GM19395 (cell line): ENCODE data around the gene POMGNT1.

Experiments used
- ATAC-seq: cut with Tn5 transposase; IDR thresholded peaks from one replicate; pipeline ENCODE4 v1.9.1; 2021; ENCODE audit warnings: mild to moderate bottlenecking, moderate library complexity; ENCODE audit not compliant: unreplicated experiment

The POMGNT1 gene

DNA sequence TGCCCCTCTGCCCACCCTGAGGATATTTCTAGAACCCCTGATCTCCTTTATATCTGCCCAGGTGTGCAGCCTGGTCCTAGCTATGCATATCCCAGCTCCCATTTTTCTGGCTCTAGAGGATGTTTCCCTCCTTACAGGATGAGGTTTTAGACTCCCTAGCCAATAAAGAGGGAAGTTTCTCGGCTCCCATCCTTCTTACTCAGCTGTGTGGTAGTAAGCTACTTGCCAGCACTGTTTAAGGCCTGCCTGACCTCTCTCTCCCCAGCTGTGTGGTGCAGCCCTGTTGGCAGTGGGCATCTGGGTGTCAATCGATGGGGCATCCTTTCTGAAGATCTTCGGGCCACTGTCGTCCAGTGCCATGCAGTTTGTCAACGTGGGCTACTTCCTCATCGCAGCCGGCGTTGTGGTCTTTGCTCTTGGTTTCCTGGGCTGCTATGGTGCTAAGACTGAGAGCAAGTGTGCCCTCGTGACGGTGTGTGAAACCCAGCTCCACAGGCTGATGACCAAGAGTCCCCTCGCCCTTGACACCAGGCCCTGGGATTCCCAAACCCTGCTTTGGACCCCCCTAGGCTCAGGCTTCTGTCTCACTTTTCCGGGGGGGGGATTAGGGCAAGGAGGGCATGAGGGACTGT lies 14.2 kb downstream of the POMGNT1 start:
- no peak for ATAC-seq

DNA sequence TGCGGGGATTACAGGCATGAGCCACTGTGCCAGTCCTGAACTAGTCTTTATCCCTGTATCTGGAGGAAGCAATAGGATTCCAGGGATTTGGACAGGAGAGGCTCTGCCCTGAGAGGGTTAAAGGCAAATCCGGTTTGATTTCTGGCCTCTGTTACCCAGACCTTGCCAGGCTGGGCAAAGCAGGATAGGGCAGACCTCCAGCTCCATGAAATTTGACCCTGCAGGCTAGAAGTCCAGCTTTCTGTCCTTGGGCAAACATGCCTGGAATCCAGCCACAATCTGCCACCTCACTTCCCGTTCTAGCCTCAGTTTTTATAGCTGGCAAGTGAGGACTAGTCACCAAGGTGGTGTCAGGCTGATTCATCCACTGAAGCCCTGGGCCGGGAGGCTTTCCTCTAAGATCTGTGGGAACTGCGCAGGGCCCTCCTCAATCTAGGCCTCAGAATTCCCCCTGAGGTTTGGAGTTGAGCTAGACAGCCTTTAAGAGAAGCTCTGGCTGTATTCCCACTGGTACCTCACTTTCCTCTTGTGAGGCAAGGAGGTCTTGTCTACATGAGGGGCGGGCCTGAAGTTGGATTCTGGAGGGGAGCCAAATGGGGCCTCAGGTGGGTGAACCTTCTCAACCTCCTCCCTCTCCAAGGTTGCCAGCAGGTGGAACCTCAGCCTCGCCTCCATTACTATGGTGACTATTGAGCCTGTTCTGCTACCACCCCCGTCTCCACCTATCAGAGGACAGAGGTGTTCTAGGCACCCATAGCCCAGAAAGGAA lies 15.0 kb downstream of the POMGNT1 start:
- ATAC-seq, result no peak

DNA sequence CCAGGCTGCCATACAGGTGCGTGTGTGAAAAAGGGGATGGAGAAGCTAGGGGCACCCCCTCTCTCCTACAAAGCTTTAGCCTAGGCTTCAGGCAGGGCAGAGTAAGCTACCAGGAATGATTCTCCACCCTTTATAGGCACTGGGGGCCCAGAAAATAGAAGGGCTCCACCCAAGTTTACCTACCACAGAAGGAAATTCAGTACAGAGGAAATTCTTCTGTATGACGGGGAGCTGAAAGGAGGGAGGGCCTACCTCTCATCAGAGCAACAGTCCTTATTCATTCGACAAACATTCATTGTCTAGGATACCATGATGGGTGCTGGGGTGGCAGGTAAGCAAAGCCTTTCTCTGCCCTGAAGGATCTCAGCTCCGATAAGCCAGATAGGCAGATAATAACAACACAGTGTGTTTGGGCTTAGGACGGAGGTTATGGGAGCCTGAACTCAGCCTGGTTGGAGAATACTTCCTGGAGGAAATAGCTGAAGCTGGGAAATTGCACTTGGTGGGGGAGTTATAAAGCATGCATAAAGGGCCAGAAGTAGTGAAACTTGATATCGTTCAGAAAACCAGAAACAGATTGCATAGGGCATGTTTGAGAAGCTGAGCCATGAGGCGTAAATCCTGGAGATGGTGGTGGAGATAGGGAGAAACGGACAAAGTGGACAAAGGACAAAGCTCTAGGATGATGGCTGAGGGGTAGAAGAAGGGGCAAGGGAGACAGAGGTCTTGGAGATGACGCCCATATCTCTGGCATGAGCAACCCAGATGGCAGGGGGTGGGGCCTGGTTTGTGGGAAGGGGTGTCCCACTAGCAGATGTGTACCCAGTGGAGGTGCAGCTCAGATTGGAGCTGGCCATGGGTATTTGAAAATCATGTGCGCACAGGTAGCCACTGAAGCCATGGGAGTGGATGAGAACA lies 16.6 kb downstream of the POMGNT1 start:
- ATAC-seq, result no peak

DNA sequence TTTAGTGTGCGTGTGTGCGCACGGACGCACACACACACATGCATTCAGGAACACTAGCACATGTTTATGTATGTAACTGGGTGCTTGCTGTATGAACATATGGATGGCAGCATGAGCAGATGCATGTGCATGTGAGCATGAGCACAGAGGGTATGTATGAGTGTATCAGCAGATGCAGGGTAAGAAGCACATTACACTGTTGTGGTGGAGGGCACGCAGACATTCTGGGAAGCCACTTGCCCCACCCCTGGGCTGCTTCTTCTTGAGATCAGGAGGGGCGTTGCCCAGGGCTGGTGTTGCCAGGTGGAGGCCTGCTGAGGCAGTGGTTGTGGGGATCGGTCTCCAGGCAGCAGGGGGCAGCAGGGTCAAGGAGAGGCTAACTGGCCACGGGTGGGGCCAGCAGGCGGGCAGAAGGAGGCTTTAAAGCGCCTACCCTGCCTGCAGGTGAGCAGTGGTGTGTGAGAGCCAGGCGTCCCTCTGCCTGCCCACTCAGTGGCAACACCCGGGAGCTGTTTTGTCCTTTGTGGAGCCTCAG lies 18.1 kb downstream of the POMGNT1 start:
- no peak for ATAC-seq

DNA sequence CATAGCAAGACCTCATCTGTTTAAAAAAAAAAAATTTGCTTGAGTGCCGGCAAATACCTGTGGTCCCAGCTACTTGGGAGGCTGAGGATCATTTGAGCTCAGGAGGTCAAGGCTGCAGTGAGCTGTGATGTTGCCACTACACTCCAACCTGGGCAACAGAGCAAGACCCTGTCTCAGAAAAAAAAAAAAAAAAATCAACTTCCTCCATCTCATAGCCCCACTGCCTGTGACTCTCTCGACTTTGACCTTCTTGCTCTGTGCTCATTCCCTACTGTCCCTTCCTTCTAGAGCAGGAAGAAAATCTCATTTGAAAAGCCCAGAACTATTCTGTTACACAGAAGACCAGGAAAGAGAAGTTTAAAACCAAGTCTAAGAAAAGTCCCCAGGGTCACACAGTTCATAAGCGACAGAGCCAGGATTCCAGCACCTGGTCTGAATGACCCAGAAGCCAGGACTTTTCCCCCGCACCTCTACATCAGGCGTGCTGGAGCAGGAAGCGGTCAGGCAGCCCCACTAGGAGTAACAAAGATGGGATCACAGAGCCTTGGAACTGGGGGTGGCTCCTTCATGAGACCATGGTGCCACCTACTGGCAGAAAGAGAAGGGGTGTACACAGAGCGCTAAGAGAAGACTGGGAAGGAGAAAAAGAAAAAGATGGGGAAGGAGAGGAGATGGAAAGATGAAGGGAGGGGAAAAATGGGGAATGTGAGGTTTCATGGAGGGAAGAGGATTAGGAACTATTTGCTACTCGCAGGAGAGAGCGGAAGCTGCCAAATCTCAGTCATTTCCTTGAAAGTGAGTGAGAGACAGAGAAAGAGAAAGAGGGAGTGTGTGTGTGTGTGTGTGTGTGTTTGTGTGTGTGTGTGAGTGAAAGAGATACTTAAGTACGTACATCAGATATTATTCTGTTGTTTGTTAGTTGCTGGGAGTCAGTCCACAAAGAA lies 18.8 kb downstream of the POMGNT1 start:
- no peak for ATAC-seq

DNA sequence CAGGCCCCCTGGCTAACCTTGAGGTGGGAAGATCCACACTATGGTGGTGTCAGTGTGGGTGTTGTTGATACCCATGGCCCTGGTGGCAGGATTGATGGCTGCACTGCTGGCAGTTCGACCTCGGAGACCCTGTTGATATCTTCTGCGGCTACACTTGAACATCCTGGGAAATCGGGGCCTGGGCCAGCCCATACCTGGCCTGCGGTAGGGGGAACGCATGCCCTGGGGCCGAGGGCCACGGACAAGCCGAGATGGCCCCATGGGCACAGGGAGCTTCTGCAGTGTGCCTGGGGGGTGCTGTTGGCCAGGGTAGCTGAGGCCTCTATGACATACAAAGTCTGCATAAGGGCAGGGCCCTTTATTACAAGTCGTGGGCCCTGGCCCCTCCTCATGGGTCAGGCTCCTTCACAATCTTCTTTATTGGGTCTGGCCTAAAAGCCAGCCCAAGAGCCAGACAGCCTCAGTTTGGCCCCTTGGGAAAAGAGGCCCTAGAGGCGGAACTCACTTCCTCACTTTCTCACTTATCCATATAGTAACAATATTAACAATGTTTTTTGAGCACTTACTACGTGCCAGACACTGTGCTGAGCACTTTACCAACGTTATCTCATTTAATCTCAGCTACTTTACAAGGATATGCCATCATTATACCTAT lies 21.9 kb downstream of the POMGNT1 start, which contains the start of gene P3R3URF:
TSS of gene P3R3URF (minus strand) at position 278 of the 655 bp plus-strand sequence. CDS start at position 261, 17 bp downstream.
- ATAC-seq, result no peak

DNA sequence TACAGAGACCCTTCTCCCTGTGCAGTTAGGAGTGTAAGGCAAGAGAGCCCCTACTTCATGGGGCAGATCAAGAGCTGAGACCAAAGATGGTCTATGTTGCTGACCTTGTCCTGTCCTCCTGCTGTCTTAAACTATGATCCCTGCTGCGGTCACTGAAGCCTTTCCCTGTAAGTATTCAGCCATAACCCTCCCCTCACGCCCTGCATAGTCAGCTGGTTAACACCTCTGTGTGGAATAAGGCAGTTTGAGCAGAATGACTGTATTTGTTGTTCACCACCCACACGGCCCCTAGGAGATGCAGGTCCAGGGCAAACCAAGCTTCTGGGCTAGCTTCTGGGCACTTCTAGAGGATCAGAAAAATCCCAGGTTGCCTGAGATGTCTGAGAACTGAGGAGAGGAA lies 23.0 kb downstream of the POMGNT1 start:
- no peak for ATAC-seq

DNA sequence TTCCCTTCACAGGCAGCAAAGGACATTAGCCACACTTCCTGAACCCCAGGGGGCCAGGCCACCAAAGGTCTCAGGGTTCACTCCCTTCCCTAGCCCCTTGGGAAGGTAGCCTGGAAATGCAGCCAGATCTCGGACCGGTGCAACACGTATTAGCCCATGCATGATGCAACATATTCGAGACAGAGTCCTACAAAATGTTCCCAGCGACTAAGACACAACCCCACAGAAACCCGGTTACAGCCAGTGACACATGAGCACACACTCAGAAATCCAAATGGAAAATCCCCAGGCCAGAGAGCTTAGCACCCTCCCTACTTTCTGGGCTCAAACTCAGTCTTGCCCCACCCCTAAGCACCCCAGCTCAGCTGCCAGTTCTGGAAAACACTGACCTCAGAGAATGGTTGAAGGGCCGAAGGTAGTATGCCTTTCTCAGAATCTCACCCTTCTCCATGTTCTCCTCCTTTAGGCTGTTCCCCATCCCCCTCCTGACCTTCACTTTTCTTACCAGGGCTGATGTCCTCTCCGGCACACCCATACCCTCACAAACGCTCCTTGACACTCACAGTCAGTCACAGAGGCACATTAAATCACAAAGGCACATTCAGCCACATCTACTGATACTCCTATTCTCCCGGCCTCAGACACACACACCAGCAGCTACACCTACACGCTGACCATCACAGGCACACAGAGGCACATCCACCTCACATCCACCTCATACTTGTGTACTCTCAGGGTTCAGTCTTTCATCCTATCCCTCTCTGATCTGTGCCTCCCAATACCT lies 23.6 kb downstream of the POMGNT1 start, which contains the start of gene TSPAN1:
TSS of gene TSPAN1 (plus strand) at position 640 of the 784 bp plus-strand sequence. CDS start 6,021 bp downstream, outside the sequence.
- no peak for ATAC-seq

DNA sequence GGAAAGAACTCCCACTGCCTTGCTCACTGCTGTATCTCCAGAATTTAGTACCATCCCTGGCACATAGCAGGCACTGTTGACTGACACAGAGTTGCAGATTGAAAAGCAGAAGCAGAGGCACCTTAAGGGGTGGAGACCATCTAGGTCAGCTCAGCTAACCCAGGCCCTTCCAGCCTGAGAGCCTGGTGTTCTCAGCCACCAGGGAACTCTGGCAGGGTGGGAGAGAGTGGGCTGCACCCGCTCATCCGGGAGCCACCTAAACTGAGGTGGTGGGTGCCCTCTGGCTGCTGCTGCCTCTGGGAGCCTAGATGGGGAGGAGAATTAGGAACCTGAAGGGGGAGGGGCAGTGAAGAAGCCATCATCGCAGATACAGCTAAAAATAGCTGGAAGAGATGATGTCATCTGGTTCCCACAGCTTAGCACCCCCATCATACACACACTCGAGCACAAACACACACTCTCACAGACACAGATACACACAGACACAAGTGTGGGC lies 24.8 kb downstream of the POMGNT1 start:
- ATAC-seq, result no peak

DNA sequence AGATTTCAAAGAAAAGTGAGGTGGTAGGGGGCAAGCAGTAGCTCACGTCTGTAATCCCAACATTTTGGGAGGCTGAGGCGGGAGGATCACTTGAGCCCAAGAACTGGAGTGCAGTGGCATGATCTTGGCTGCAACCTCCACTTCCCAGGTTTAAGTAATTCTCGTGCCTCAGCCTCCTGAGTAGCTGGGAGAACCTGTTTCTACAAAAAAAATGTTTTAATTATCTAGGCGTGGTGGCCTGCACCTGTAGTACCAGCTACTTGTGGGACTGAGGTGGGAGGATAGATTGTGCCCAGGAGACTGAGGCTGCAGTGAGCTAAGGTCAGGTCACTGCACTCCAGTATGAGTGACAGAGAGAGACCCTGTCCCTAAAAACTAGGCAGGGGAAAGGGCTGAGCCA lies 25.9 kb downstream of the POMGNT1 start:
- no peak for ATAC-seq

DNA sequence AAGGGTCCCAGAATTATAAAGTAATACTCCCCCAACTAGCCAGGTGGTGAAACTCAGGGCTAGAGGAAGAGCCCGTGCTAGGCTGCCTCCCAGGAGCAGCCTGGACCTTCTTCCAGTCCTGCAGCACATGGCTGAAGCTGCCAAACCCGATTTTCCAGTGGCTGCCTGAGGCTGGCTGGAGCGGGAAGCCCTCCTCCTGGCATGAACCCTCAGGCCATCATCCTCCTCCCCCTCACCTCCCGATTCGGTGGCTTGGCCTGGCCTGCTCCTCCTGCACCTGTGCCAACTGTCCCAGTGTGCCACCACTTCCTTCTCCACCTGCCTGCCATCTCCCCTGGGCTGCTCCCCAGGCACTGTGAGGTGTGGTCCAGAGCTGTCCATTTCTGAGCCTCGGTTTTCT lies 26.4 kb downstream of the POMGNT1 start:
- ATAC-seq, result no peak

DNA sequence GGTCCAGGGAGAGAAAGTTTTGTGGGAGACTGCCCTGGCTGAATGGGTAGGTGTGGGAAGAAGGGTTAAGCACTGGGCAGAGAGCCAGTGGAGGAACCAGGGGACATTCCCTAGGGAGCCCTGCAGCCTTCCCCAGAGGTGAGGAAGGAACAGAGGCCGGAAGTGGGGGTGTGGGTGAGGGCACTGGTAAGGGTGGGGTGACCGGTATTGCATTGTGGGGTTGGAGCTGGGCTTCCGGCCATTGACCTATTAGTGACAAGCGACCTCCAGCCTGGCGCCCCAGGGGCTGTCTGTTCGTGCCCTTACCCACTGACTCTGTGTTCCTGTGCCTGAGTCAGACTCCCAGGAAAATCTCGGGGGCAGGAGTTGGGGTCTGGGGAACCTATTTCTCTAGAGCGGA lies 26.9 kb downstream of the POMGNT1 start:
- no peak for ATAC-seq

DNA sequence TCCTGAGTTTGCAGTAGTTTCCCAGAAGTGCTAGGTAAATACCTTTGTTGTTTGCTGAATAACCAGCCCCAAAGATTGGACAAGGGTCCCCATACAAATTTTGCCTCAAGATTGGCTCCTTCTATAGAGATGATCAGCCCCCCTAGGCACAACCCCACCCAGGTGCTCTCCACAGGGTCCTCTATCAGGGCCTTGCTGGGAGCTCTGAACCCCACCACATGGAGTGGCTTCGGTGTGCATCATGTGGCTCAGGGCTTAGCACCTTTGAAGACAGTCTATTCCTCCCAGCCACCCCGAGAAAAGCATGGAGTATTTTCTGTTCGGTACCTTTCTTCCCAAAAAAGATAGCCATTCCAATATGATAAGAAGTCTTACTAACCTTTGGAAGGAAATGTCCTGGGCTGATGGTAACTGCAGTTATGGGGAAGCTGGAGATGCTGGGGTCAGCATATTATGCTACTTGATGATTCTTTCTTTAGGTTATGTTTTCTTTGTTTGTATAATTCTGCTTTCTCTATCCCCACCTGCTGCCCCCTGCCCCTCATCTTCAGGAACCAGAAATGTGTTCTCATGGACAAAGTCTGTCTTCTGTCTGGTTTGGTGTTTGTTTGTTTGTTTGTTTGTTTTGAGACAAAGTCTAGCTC lies 28.3 kb downstream of the POMGNT1 start:
- ATAC-seq, result no peak

DNA sequence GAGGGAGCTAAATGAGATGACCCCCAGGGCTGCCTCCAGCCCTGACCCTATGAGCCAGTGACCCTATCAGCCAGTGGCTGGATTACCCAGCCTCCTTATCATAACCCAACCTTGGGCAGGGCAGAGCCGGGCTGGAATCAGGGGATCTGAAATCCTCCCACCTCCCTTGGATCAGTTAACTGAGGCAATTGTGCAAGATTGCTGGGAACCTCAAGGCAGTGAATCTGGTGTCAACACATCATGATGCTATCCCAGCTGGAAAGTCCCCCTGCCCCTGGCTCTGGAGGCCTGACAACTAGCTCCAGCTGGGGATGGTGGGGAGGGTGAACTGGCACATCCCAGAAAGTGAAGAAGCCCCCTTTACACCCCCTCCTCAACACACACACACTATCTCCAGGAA lies 29.8 kb downstream of the POMGNT1 start:
- no peak for ATAC-seq

DNA sequence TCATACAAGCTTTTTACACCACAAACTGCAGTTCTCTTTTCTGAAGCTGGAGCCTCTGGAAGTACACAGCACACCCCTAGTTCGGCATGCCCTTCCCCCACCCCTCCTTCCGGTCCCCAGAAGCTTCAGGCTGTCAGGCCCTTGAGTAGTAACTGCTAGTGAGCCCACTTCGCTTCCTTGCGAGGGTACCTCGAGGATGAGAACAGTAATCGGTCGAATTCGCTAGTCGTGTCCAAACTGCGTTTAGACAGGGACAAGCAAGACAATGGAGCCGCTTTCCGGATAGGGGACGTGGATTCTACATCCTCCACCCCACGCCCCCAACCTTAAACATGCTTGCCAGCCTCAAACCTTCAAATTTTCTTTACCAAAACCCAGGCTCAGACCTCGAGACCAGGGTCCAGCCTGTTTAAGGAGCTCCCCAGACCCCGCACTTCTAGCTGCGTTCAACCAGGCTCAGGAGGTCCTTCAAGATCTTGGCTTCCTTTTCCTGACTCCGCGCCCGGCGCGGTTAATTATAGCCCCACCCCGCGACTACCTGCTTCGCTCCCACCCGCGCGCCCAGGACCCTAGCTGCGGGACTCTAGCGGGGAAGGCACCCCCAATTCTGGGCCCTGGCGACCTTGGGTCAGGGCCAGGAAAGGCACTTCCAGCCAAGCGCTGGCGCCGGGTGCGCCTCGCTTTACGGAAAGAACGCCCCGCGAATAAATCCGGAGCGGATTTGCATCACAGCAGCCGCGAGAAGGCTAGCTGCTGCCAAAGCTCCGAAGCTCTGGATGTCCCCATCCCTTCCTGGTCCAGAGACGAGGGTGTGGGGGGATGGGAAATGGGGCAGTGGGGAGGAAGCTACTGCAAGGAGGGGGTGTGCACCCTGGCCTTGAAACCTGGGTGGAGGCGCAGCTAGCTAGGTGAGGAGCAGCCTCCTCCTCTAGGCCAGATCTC lies 31.4 kb downstream of the POMGNT1 start:
- no peak for ATAC-seq

DNA sequence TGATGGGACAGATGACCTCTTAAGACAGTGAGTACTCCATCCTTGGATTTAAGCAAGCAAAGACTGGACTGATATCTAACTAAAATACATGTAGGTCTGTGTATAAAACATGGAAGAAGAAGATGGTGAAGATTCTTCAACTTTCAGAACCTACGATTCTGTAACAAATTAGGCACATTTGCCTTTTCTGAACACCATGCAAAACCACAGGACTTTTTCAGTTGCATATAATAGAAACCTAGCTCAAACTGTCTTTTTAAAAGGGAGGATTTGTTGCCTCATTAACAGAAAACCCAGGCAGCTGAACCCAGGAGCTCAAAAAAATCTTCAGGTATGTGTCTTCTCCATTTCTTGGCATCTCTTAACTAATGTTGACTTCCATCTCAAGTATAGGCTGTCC lies 38.0 kb downstream of the POMGNT1 start:
- no peak for ATAC-seq

DNA sequence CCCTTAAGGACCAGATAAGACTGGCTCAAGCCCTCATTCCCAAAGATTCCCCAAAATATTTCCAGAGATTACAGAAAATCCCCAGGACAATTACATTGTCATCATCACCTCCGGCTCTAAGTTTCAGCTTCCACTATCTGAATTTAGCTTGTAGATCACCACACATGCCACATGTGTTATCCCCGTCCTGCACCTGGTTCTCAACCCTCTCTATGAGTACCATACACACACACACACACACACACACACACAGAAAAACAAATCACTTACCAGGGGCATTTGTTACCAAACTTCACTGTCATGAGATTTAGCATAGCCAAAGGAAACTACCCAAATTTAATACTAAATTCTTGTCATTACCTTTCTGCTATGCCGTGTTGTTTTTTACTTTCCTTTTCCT lies 38.7 kb downstream of the POMGNT1 start:
- no peak for ATAC-seq
